ENCODE data around the gene C2CD4D.

DNA sequence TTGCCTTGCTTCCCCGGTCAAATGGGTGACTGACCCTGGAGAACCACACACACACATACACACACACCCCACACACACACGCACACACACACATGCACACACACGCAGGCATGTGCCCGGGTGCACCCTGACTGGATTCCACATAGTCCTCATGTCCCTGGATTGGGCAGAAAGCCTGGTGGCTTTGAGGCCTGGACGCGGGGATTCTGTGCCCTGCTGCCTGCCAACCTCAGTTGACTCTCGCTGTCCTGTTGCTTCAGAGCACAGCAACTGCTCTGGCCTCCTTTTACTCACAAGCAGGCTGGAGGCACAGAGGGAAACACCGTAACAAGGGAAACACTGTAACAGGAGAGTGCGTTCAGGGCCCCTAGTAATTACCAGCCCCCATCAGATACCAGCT is 14.4 kb downstream of the C2CD4D start:
- TF ChIP-seq, protein P1, sequence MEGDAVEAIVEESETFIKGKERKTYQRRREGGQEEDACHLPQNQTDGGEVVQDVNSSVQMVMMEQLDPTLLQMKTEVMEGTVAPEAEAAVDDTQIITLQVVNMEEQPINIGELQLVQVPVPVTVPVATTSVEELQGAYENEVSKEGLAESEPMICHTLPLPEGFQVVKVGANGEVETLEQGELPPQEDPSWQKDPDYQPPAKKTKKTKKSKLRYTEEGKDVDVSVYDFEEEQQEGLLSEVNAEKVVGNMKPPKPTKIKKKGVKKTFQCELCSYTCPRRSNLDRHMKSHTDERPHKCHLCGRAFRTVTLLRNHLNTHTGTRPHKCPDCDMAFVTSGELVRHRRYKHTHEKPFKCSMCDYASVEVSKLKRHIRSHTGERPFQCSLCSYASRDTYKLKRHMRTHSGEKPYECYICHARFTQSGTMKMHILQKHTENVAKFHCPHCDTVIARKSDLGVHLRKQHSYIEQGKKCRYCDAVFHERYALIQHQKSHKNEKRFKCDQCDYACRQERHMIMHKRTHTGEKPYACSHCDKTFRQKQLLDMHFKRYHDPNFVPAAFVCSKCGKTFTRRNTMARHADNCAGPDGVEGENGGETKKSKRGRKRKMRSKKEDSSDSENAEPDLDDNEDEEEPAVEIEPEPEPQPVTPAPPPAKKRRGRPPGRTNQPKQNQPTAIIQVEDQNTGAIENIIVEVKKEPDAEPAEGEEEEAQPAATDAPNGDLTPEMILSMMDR (IDR thresholded peaks at IDR 0.05; ENCODE audit: insufficient read depth, low read depth, low read length), result no peak
- TF ChIP-seq EZH2 (IDR thresholded peaks at IDR 0.05; ENCODE audit: insufficient read depth, low read length), result no peak
